H1 (cell line): Measurements from ENCODE around the gene DSTN. TPM values are rescaled to one million over a fixed set of nuclear protein-coding genes. Genes with fewer than 3 reads are reported as not detected.

Experiments
- CTCF ChIA-PET: fragments of 300-600 bp; sonication (Branson Sonifier 250); formaldehyde crosslinking; loops from one replicate; lab custom pipeline; 2021; ENCODE audit not compliant: partially characterized antibody; lab: Charles Lee
- POLR2A ChIA-PET: fragments of 300-600 bp; sonication (Branson Sonifier 250); formaldehyde crosslinking; loops from one replicate; lab custom pipeline; 2021; ENCODE audit warnings: inconsistent platforms; ENCODE audit not compliant: partially characterized antibody; lab: Charles Lee
- DNase-seq, 2 experiments: peaks; one replicate each; pipeline versions ENCODE4 v3.0.0 to v3.0.0-alpha.2; 2010 to 2022; ENCODE audit warnings: low spot score in 2 of 2, low read depth in 1 of 2, mixed read lengths in 1 of 2
- FAIRE-seq: peaks from 2 replicates; lab custom pipeline; 2011; peaks lifted over from hg19 to GRCh38; lab: Jason Lieb, UNC
- H2AFZ ChIP-seq: 2 replicates; pipeline ENCODE4 v1.8.1; 2012; ENCODE audit warnings: low read length, inconsistent platforms
- H2AK5ac ChIP-seq: 2 replicates; pipeline ENCODE4 v1.6.1; 2013; ENCODE audit warnings: low read depth, low read length
- H2BK120ac ChIP-seq: replicated peaks from 2 replicates; pipeline ENCODE3; 2013; ENCODE audit warnings: low read depth, low read length, inconsistent platforms
- H2BK12ac ChIP-seq: 2 replicates; pipeline ENCODE4 v1.6.1; 2013; ENCODE audit warnings: low read depth, low read length
- H2BK15ac ChIP-seq: 2 replicates; pipeline ENCODE4 v1.6.1; 2013; ENCODE audit warnings: low read length
- H2BK20ac ChIP-seq: 2 replicates; pipeline ENCODE4 v1.6.1; 2013; ENCODE audit warnings: low read length
- H2BK5ac ChIP-seq: 2 replicates; pipeline ENCODE4 v1.6.1; 2013; ENCODE audit warnings: low read depth, low read length
- H3K14ac ChIP-seq: 2 replicates; pipeline ENCODE4 v1.6.1; 2013; ENCODE audit warnings: inconsistent platforms; ENCODE audit not compliant: insufficient read length
- H3K18ac ChIP-seq: 2 replicates; pipeline ENCODE4 v1.6.1; 2013; ENCODE audit warnings: low read length; ENCODE audit errors: extremely low read depth
- H3K23ac ChIP-seq: 2 replicates; pipeline ENCODE4 v1.6.1; 2013; ENCODE audit warnings: inconsistent platforms; ENCODE audit not compliant: insufficient read length
- H3K23me2 ChIP-seq: 2 replicates; pipeline ENCODE4 v1.6.1; 2013; ENCODE audit warnings: low read depth, low read length
- H3K27ac ChIP-seq: 2 replicates; pipeline ENCODE4 v1.6.1; 2011; ENCODE audit warnings: low read depth, low read length, inconsistent platforms
- H3K27me3 ChIP-seq, 4 experiments: replicated peaks in 1 of 4; 1 replicate in 1 of 4; 2 replicates in 3 of 4; pipeline versions ENCODE4 v1.6.1 to v1.8.1; 2011 to 2013; ENCODE audit warnings: low read length in 3 of 4, mild to moderate bottlenecking in 3 of 4, inconsistent platforms in 2 of 4, mixed read lengths in 2 of 4, moderate library complexity in 1 of 4; ENCODE audit not compliant: control insufficient read depth in 3 of 4, insufficient read depth in 3 of 4; ENCODE audit errors: extremely low read depth in 1 of 4
- H3K36me3 ChIP-seq, 4 experiments: 2 replicates each; pipeline versions ENCODE4 v1.6.1 to v1.8.1; 2011 to 2013; ENCODE audit warnings: mild to moderate bottlenecking in 4 of 4, low read length in 3 of 4, moderate library complexity in 2 of 4, control low read depth in 1 of 4, inconsistent platforms in 1 of 4; ENCODE audit not compliant: insufficient read depth in 4 of 4, control insufficient read depth in 2 of 4
- H3K4ac ChIP-seq: replicated peaks from 2 replicates; pipeline ENCODE3; 2013; ENCODE audit warnings: low read length, low read depth, mixed read lengths, inconsistent platforms; ENCODE audit not compliant: insufficient read length
- H3K4me1 ChIP-seq, 4 experiments: replicated peaks in 1 of 4; 1 replicate in 1 of 4; 2 replicates in 3 of 4; pipeline versions ENCODE4 v1.6.1 to v1.8.1; 2011 to 2013; ENCODE audit warnings: low read length in 3 of 4, inconsistent platforms in 2 of 4, mixed read lengths in 1 of 4; ENCODE audit not compliant: insufficient read depth in 4 of 4, control insufficient read depth in 3 of 4
- H3K4me2 ChIP-seq, 2 experiments: 2 replicates each; pipeline versions ENCODE4 v1.6.1 to v1.8.1; 2011 to 2013; ENCODE audit warnings: low read depth in 2 of 2, low read length in 2 of 2, control low read depth in 1 of 2, inconsistent platforms in 1 of 2, mild to moderate bottlenecking in 1 of 2; ENCODE audit not compliant: insufficient read depth in 1 of 2
- H3K4me3 ChIP-seq, 4 experiments: fragments of 200-600, 300-600 bp in 1 of 4; sonication (generic), shearing (Covaris generic), sonication (Bioruptor Twin) in 1 of 4; 2 replicates each; pipeline versions ENCODE4 v1.5.1 to v1.8.1; 2011 to 2016; ENCODE audit warnings: low read length in 4 of 4, low read depth in 3 of 4, control low read depth in 2 of 4, inconsistent platforms in 2 of 4, mild to moderate bottlenecking in 2 of 4, mixed read lengths in 1 of 4, moderate library complexity in 1 of 4; ENCODE audit not compliant: insufficient read depth in 2 of 4; ENCODE audit errors: extremely low read depth in 1 of 4
- H3K56ac ChIP-seq: replicated peaks from 2 replicates; pipeline ENCODE3; 2013; ENCODE audit warnings: low read depth, mild to moderate bottlenecking, mixed read lengths, low read length, inconsistent platforms; ENCODE audit not compliant: insufficient read length
- H3K79me1 ChIP-seq: 2 replicates; pipeline ENCODE4 v1.6.1; 2013; ENCODE audit warnings: low read depth, low read length, control low read depth
- H3K79me2 ChIP-seq, 2 experiments: 2 replicates each; pipeline versions ENCODE4 v1.6.1 to v1.8.1; 2012 to 2013; ENCODE audit warnings: low read length in 2 of 2, mild to moderate bottlenecking in 2 of 2, inconsistent platforms in 1 of 2; ENCODE audit not compliant: insufficient read depth in 2 of 2, control insufficient read depth in 1 of 2
- H3K9ac ChIP-seq, 4 experiments: replicated peaks in 1 of 4; 1 replicate in 1 of 4; 2 replicates in 3 of 4; pipeline versions ENCODE4 v1.6.1 to v1.8.1; 2011 to 2013; ENCODE audit warnings: low read depth in 3 of 4, low read length in 3 of 4, control low read depth in 2 of 4, mild to moderate bottlenecking in 2 of 4, moderate library complexity in 2 of 4, inconsistent platforms in 1 of 4; ENCODE audit errors: extremely low read depth in 1 of 4
- H3K9me3 ChIP-seq, 2 experiments: 2 replicates each; pipeline versions ENCODE4 v1.6.1 to v1.8.1; 2012 to 2013; ENCODE audit warnings: mild to moderate bottlenecking in 2 of 2, moderate library complexity in 2 of 2, control low read depth in 1 of 2, inconsistent platforms in 1 of 2, low read depth in 1 of 2, low read length in 1 of 2, mixed read lengths in 1 of 2; ENCODE audit not compliant: insufficient read depth in 2 of 2
- H4K20me1 ChIP-seq, 2 experiments: replicated peaks in 1 of 2; 2 replicates each; pipeline versions ENCODE3 to v1.8.1; 2011 to 2013; ENCODE audit warnings: inconsistent platforms in 2 of 2, low read length in 2 of 2, mild to moderate bottlenecking in 1 of 2; ENCODE audit not compliant: insufficient read depth in 2 of 2, control insufficient read depth in 1 of 2
- H4K5ac ChIP-seq: 2 replicates; pipeline ENCODE4 v1.6.1; 2013; ENCODE audit warnings: low read length, low read depth, mixed read lengths, inconsistent platforms; ENCODE audit not compliant: insufficient read length
- H4K8ac ChIP-seq: 2 replicates; pipeline ENCODE4 v1.8.0; 2013; ENCODE audit warnings: mild to moderate bottlenecking, moderate library complexity, low read length, inconsistent platforms; ENCODE audit not compliant: insufficient read depth; ENCODE audit errors: extremely low read depth
- H4K91ac ChIP-seq: replicated peaks from 2 replicates; pipeline ENCODE3; 2013; ENCODE audit warnings: low read length, mixed read lengths, inconsistent platforms; ENCODE audit not compliant: insufficient read length
- GTF2F1 ChIP-seq: IDR thresholded peaks from 2 replicates; pipeline ENCODE4 v1.6.1; 2012; ENCODE audit warnings: low read depth, low read length, improper control_type of control experiment, borderline replicate concordance
- KDM1A ChIP-seq: fragments of 200-600, 300-600 bp; sonication (generic); IDR thresholded peaks from 2 replicates; pipeline ENCODE4 v1.7.1; 2016; ENCODE audit warnings: mild to moderate bottlenecking, low read length, borderline replicate concordance
- WGBS, 2 experiments: shearing (Covaris generic) in 1 of 2; methylation state at CpG; one replicate each; pipeline versions ENCODE4 v1.1.6 to v1.1.7; 2013 to 2015; ENCODE audit warnings: low lambda C conversion rate in 2 of 2, mixed read lengths in 2 of 2, inconsistent platforms in 1 of 2, low coverage in 1 of 2, missing lambda C conversion rate in 1 of 2; ENCODE audit not compliant: insufficient replicate concordance in 2 of 2, insufficient coverage in 1 of 2, insufficient read length in 1 of 2; ENCODE audit errors: extremely low coverage in 1 of 2, missing lambda C conversion rate in 1 of 2; 5-methylcytosine and 5-hydroxymethylcytosine counted together
- polyA plus RNA-seq, 7 experiments: library from polyadenylated mRNA; depleted of rRNA in 3 of 7; stranded (reverse) in 5 of 7; unstranded in 2 of 7; fragments of >200 nt in 5 of 7; fragments of 200-250 nt in 2 of 7; gene quantifications; 1 replicate in 5 of 7; 2 replicates in 1 of 7; 4 replicates in 1 of 7; pipeline versions ENCODE4 v1.2.1 to v1.2.3, GENCODE V29; 2011 to 2013; ENCODE audit warnings: missing spikeins in 2 of 7, mixed read lengths in 2 of 7
- total RNA-seq: library from RNA; stranded (reverse); fragmentation: NEBNext Ultra II Directional; extraction: Animal tissue kit (Norgen Biotek cat#: 25700); gene quantifications from 2 replicates; pipeline ENCODE4 v1.2.1, GENCODE V29; 2021

DSTN gene
- total and polyA plus RNA-seq, 2 of the 8 experiments (the other 6 are each of a cell fraction or from before 2014, with no cell fraction given), result 43.3 to 208 TPM

DNA sequence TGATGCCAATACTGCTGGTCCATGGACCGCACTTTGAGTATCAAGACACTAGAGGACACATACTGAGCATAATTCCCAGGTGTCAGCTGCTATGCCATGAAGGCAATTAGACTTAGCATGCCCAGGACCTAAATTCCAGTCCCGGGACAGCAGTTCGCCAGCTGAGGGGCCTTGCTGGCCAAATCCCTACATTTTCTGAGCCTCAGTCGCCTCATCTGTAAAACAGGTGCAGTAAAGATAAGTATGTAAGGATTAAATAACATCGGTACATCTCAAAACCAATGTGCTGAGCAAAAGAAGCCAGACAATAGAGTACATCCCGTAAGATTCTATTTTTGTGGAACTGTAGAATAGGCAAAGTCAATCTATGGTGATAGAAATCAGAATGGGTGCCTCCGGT lies 39.7 kb upstream of the DSTN start:
- Histone ChIP-seq H3K23ac (no peak overlapping the region), H3K27me3 (peaks cover 2 to 17% (median 11%) of the 10 kb centered on the region in 4 experiments), H3K4me2 (peak overlapping the region; percentile 78 to 90), H3K79me2 (no peaks in the 10 kb centered on the region), H2BK20ac (0 out of 2 replicates have a peak overlapping the region, but pooled peaks have one; percentile 72), H4K8ac (no peak overlapping the region), H3K4me1 (peaks cover 5 to 12% (median 9%) of the 10 kb centered on the region in 4 experiments), H3K14ac (no peak overlapping the region), H3K9ac (no peak overlapping the region), H4K5ac (no peak overlapping the region), H3K4me3 (peak overlapping the region in 2 of 4 experiments; percentile 57 to 67; a peak in 4 of 8 replicates), H3K4ac (no peak overlapping the region), H3K9me3 (no peaks in the 10 kb centered on the region), H2BK15ac (peak overlapping the region; percentile 19; the same call in 1 of the 2 replicates), H2AK5ac (no peak overlapping the region), H2BK12ac (no peak overlapping the region), H4K91ac (no peak overlapping the region), H2BK5ac (no peak overlapping the region), H3K79me1 (no peaks in the 10 kb centered on the region), H2BK120ac (no peak overlapping the region), H3K23me2 (peaks cover 6% of the 10 kb centered on the region; the same call in 1 of the 2 replicates), H2AFZ (no peak overlapping the region), H3K56ac (no peak overlapping the region), H3K36me3 (no peaks in the 10 kb centered on the region), H3K18ac (no peak overlapping the region), H4K20me1 (no peaks in the 10 kb centered on the region), H3K27ac (no peak overlapping the region)
- TF ChIP-seq KDM1A (peak; percentile 68; the same call in 1 of the 2 replicates), GTF2F1 (no peak)
- 79% methylated on average over 7 of the region's 7 CpGs; no CpG with 5 or more reads in 1 of the 2 experiments for WGBS, 2 experiments
- FAIRE-seq (no peak), DNase-seq (no peak)
- POLR2A ChIA-PET, result interaction anchor here (0.6 to 2.3 kb wide), 12 partner anchors 12 to 407 kb away, joined by 3 to 14 read pairs (median 5); partner anchors contain the start of gene DSTN
- CTCF ChIA-PET, result interaction anchor here (0.7 to 1.6 kb wide), 4 partner anchors 14 to 98 kb away, joined by 3 to 4 read pairs (median 4); no protein-coding TSS in a partner anchor
